Measurements from ENCODE around the gene HEATR3.

HEATR3 gene

GRCh38 chr16:50056226-50056625 is 9.5 kb upstream of the HEATR3 start:
- DNase-seq (ENCODE audit: low read depth in 2 of 2) = no peak

GRCh38 chr16:50058091-50058771 is 7.5 kb upstream of the HEATR3 start:
- no peak for DNase-seq (ENCODE audit: low read depth in 2 of 2)

GRCh38 chr16:50059111-50059510 is 6.7 kb upstream of the HEATR3 start:
- no peak for DNase-seq (ENCODE audit: low read depth in 2 of 2)

GRCh38 chr16:50059669-50060068 is 6.1 kb upstream of the HEATR3 start:
- DNase-seq (ENCODE audit: low read depth in 2 of 2) = no peak

GRCh38 chr16:50061326-50061725 is 4.4 kb upstream of the HEATR3 start:
- DNase-seq (ENCODE audit: low read depth in 2 of 2) = no peak

GRCh38 chr16:50065241-50065623 is 538 bp upstream of the HEATR3 start:
- DNase-seq (ENCODE audit: low read depth in 2 of 2) = no peak

GRCh38 chr16:50066482-50067289 is 916 bp downstream of the HEATR3 start:
- no peak for DNase-seq (ENCODE audit: low read depth in 2 of 2)

- DNase-seq (ENCODE audit: low read depth in 2 of 2) = no peak
Observed at GRCh38 chr16:50067290-50067853, 1.6 kb downstream of the HEATR3 start.

GRCh38 chr16:50068550-50068949 is 2.8 kb downstream of the HEATR3 start:
- DNase-seq (ENCODE audit: low read depth in 2 of 2) = no peak

- DNase-seq (ENCODE audit: low read depth in 2 of 2) = no peak
Observed at GRCh38 chr16:50069060-50069459, 3.3 kb downstream of the HEATR3 start.

GRCh38 chr16:50071075-50071671 is 5.4 kb downstream of the HEATR3 start:
- no peak for DNase-seq (ENCODE audit: low read depth in 2 of 2)

- no peak for DNase-seq (ENCODE audit: low read depth in 2 of 2)
Observed at GRCh38 chr16:50072730-50073129, 7.0 kb downstream of the HEATR3 start.

GRCh38 chr16:50079397-50080140 is 13.8 kb downstream of the HEATR3 start:
- no peak for DNase-seq (ENCODE audit: low read depth in 2 of 2)

GRCh38 chr16:50081428-50082018 is 15.8 kb downstream of the HEATR3 start:
- DNase-seq (ENCODE audit: low read depth in 2 of 2) = no peak

GRCh38 chr16:50083996-50084395 is 18.2 kb downstream of the HEATR3 start:
- no peak for DNase-seq (ENCODE audit: low read depth in 2 of 2)

- no peak for DNase-seq (ENCODE audit: low read depth in 2 of 2)
Observed at GRCh38 chr16:50086176-50086575, 20.4 kb downstream of the HEATR3 start.

- DNase-seq (ENCODE audit: low read depth in 2 of 2) = no peak
Observed at GRCh38 chr16:50088302-50088701, 22.5 kb downstream of the HEATR3 start.

- DNase-seq (ENCODE audit: low read depth in 2 of 2) = no peak
Observed at GRCh38 chr16:50092891-50093290, 27.1 kb downstream of the HEATR3 start.

GRCh38 chr16:50093607-50094539 is 28.1 kb downstream of the HEATR3 start:
- DNase-seq (ENCODE audit: low read depth in 2 of 2) = peak in 1 of 2 donors; percentile 4

GRCh38 chr16:50096791-50097190 is 31.0 kb downstream of the HEATR3 start:
- no peak for DNase-seq (ENCODE audit: low read depth in 2 of 2)
